GM12892 (cell line): ENCODE measurements around the gene PLA2G1B.

Source experiments
- DNase-seq: peaks from one replicate; pipeline ENCODE4 v3.0.0; 2011; ENCODE audit not compliant: insufficient read length
- FAIRE-seq: peaks from 2 replicates; lab custom pipeline; 2011; peaks lifted over from hg19 to GRCh38; lab: Jason Lieb, UNC
- POLR2A ChIP-seq: IDR thresholded peaks from 2 replicates; pipeline ENCODE4 v1.6.1; 2011; ENCODE audit warnings: low read depth, low read length, control low read depth
- POLR2AphosphoS5 ChIP-seq: IDR thresholded peaks from 2 replicates; pipeline ENCODE4 v1.6.1; 2011; ENCODE audit warnings: low read depth, low read length, control low read depth
- TAF1 ChIP-seq: IDR thresholded peaks from 2 replicates; pipeline ENCODE4 v1.6.1; 2011; ENCODE audit warnings: low read depth, mild to moderate bottlenecking, control low read depth, low read length, borderline replicate concordance

PLA2G1B gene

GRCh38 chr12:120316798-120317223 lies 10.8 kb downstream of the PLA2G1B start:
- TF ChIP-seq POLR2AphosphoS5 (no peak), POLR2A (no peak), TAF1 (no peak)
- DNase-seq (no peak), FAIRE-seq (no peak)

DNA sequence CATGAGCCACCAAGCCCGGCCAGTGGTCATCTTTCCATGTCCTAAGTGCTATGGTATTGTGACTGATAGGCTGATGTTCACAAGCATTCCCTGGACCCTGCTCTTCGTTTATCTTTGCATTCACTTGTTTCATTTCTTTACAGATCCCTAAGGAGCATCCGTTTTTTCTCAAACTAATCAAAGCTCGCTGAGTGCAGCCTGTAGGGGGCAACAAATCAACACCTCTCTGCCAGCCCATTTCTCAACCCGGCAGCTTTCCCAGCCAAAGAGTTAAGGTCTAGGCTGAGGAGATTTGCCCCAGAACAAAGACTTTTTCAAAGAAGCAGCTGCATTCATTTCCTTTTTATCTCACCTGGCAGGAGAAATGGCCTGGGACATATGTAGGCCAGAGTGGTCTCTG lies 13.4 kb downstream of the PLA2G1B start:
- no peak for DNase-seq
- TF ChIP-seq TAF1 = no peak
- FAIRE-seq = no peak

GRCh38 chr12:120301962-120302815 lies 25.4 kb downstream of the PLA2G1B start, which contains the start of gene SIRT4:
Gene SIRT4, plus strand, starts transcription at chr12:120302321. Its CDS starts 1,241 bp downstream, at chr12:120303562.
- TF ChIP-seq POLR2A (0 out of 2 replicates have a peak, but pooled peaks have one; percentile 19), TAF1 (no peak), POLR2AphosphoS5 (no peak)
- DNase-seq (peak; percentile 90), FAIRE-seq (peak; percentile 97)

- FAIRE-seq (peak; percentile 85), DNase-seq (no peak)
- TF ChIP-seq POLR2A = peak; percentile 100
- no peak for TF ChIP-seq TAF1
- peak; percentile 100 for TF ChIP-seq POLR2AphosphoS5
These were observed 34.7 kb downstream of the PLA2G1B start, which contains the start of gene RNU4-1 for GRCh38 chr12:120292661-120293531. Gene RNU4-1, minus strand, starts transcription at chr12:120293237.

DNA sequence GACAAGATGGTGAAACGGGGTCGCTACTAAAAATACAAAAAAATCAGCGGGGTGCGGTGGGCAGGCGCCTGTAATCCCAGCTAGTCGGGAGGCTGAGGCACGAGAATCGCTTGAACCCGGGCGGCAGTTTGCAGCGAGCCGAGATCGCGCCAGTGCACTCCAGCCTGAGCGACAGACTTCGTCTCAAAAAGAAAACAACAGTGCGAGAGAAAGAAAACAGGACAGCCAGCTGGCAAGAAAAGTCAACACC lies 35.2 kb downstream of the PLA2G1B start:
- no peak for DNase-seq
- no peak for FAIRE-seq
- no peak for TF ChIP-seq TAF1
- TF ChIP-seq POLR2A = no peak
- no peak for TF ChIP-seq POLR2AphosphoS5

DNA sequence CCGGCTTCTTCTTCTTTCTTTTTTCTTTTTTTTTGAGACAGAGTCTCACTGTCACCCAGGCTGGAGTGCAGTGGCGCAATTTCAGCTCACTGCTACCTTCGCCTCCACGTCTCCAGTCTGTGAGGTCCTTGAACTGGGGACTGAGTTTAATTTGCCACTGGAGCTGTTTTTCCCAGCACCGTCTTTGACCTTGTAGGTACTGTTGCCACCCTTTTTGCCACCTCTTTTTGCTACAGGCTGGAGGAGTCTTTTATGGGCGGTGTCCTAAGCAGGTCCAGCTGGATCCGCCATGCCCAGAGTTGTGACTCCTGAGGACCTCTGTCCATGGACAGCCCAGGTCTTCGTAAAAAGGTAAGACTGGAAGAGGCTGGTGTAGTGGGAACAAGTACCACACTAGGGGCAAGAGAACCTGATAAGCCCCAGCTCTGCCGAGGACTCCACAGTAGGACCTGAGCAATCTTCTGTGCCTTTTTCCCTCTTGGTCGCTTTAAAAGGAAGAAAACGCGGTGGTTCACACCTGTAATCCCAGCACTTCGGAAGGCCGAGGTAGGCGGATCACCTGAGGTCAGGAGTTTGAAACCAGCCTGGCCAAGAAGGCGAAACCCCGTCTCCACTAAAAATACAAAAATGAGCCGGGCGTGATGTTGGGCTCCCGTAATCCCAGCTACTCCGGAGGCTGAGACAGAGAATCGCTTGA lies 36.8 kb downstream of the PLA2G1B start:
- DNase-seq (no peak), FAIRE-seq (no peak)
- TF ChIP-seq POLR2A (no peak), TAF1 (no peak), POLR2AphosphoS5 (no peak)

- TF ChIP-seq TAF1 (no peak), POLR2AphosphoS5 (no peak), POLR2A (no peak)
- DNase-seq (no peak), FAIRE-seq (no peak)
These were observed 40.1 kb downstream of the PLA2G1B start for GRCh38 chr12:120287491-120287890.

DNA sequence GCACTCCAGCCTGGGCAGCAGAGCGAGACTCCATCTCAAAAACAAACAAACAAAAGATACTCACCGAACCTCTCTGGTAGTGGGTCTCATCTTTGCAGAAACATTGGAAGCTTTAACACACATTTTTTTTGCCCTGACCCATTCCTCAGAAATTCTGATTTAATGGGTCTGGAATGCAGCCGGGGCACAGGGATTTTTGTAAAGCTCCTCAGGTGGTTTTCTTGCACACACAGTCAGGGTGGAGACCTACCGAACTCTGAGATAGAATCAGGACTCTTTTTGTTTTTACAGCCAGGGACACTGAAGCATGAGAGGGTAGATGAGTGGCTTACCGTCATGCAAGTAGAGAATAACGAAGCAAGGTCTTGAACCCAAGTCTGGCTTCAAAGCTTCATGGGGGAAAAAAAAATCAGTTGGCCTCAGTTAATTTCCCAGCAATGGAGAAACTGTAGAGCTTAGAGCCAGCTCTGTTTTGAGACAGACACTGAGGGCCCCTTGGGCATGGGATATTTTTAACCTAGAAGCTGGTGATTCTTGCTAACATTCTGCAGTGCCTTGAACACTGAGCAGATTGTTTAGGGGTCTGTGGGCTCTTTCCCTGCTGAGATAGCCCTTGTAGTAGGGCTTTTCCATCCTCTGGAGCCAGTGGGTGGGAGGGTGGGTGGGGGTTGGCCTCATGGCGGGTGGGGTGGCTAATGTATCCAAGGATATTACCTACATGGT lies 40.6 kb downstream of the PLA2G1B start:
- DNase-seq = no peak
- no peak for TF ChIP-seq POLR2AphosphoS5

DNA sequence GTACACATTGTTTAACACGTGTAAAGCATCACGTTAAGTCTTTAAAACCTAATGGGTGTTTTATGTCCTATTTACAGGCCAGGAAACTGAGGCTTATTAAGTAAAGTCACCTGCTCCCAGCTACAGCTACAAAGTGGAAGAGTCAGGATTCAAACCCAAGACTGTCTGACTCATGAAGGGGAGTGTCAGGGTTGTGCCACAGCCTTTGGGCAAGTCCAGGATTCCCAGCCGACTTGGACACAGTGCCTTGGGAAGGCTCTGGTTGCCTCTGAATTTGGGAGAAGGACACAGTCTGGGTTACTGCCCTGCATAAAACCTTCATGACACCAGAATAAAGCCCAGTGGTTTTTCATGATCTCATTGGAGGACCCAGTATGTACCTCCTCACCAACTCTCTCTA lies 43.2 kb downstream of the PLA2G1B start:
- FAIRE-seq = no peak
- DNase-seq = no peak
- TF ChIP-seq POLR2AphosphoS5 (no peak), TAF1 (no peak), POLR2A (no peak)

More for the DNA sequence above, 40.6 kb downstream of the PLA2G1B start:
- FAIRE-seq = no peak

DNA sequence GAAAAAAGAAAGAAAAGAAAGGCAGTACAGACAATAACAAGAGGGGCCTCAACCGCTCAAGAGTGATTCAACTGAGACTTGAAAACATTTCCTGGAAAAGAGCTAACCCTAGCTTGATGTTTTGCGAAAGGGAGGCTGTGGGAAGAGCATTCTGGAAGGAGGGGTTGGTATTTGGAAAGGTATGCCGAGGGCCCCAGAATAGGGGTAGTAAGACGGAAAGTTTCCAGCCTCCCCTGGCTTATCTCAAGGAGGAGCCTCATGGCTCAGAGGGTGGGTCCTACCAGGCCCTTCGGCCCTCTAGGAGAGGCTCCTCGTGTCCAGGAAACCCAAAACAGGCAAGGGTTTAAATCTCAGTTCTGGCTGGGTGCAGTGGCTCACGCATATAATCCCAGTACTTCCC lies 44.3 kb downstream of the PLA2G1B start:
- DNase-seq = no peak
- TF ChIP-seq TAF1 = no peak
- TF ChIP-seq POLR2AphosphoS5 = no peak
- no peak for TF ChIP-seq POLR2A
- FAIRE-seq = no peak
